Urinary bladder (tissue), 4 donors: ENCODE measurements around the gene AKR1A1. TPM values are rescaled to one million over a fixed set of nuclear protein-coding genes. Genes with fewer than 3 reads are reported as not detected.
A peak's percentile ranks its signal among the peaks of the same experiment; 100 is the strongest.
"Not testable (repeated sequence)": the region's sequence is repeated elsewhere in the genome, so short reads cannot be mapped to it uniquely, and the experiment has no call there.

Experiments
- DNase-seq: peaks from one replicate; pipeline ENCODE4 v3.0.0-alpha.2; 2015; ENCODE audit errors: extremely low spot score
- H3K27ac ChIP-seq: one replicate; pipeline ENCODE4 v1.5.1; 2013; ENCODE audit warnings: low read depth, mild to moderate bottlenecking, moderate library complexity
- H3K36me3 ChIP-seq: one replicate; pipeline ENCODE4 v1.6.1; 2013; ENCODE audit warnings: mild to moderate bottlenecking, moderate library complexity; ENCODE audit not compliant: insufficient read depth
- H3K4me1 ChIP-seq: one replicate; pipeline ENCODE4 v1.6.1; 2013; ENCODE audit warnings: mild to moderate bottlenecking, moderate library complexity; ENCODE audit not compliant: insufficient read depth
- H3K4me3 ChIP-seq: one replicate; pipeline ENCODE4 v1.5.1; 2013; ENCODE audit warnings: low read depth, low read length
- WGBS: extraction: QIAGEN DNeasy Blood & Tissue Kit; methylation state at CpG from one replicate; pipeline ENCODE4 v1.1.7; 2013; 5-methylcytosine and 5-hydroxymethylcytosine counted together
- polyA plus RNA-seq: library from polyadenylated mRNA; stranded (reverse); fragments of 200-250 nt; gene quantifications from one replicate; pipeline ENCODE4 v1.2.3, GENCODE V29; 2013
- total RNA-seq: library from RNA; depleted of rRNA; stranded (reverse); fragments of >200 nt; gene quantifications from one replicate; pipeline ENCODE4 v1.2.3, GENCODE V29; 2014
- donor health status: healthy with polysubstance abuse.
- donor health status: healthy.

AKR1A1 gene
- total and polyA plus RNA-seq, 2 donors: 76.1 to 101 TPM

- Histone ChIP-seq H3K27ac (no peak overlapping the region), H3K4me3 (no peak overlapping the region), H3K36me3 (no peaks in the 10 kb centered on the region), H3K4me1 (peaks cover 2% of the 10 kb centered on the region)
- DNase-seq: no peak
- WGBS: 76% methylated on average over 4 of the region's 4 CpGs
These were observed 34.2 kb upstream of the AKR1A1 start for GRCh38 chr1:45516465-45516864.

- H3K4me1 ChIP-seq, H3K36me3 ChIP-seq, H3K27ac ChIP-seq, DNase-seq, H3K4me3 ChIP-seq: not testable (repeated sequence)
- WGBS: 84% methylated on average over 4 of the region's 4 CpGs
These were observed 32.3 kb upstream of the AKR1A1 start for GRCh38 chr1:45518366-45518765.

- Histone ChIP-seq H3K4me3 (no peak overlapping the region), H3K4me1 (peaks cover 2% of the 10 kb centered on the region), H3K36me3 (no peaks in the 10 kb centered on the region), H3K27ac (no peak overlapping the region)
- WGBS: 8% methylated on average over 1 of the region's 1 CpG
- no peak for DNase-seq
These were observed 31.7 kb upstream of the AKR1A1 start for GRCh38 chr1:45518910-45519309.

GRCh38 chr1:45519774-45520173, 30.9 kb upstream of the AKR1A1 start:
- not testable (repeated sequence) for H3K4me1 ChIP-seq, H3K4me3 ChIP-seq, DNase-seq, H3K36me3 ChIP-seq, H3K27ac ChIP-seq
- 88% methylated on average over 16 of the region's 16 CpGs for WGBS

- peak; percentile 94 for DNase-seq
- Histone ChIP-seq H3K27ac (peak within 1 kb of the TSS; percentile 87), H3K4me3 (peak within 1 kb of the TSS; percentile 86), H3K4me1 (peaks cover 2% of the 10 kb centered on the region), H3K36me3 (no peaks in the 10 kb centered on the region)
- WGBS: under 1% methylated on average over 72 of the region's 72 CpGs
These were observed 29.0 kb upstream of the AKR1A1 start, which contains the start of gene PRDX1 for GRCh38 chr1:45521413-45522323. Gene PRDX1 (minus strand): TSS chr1:45521884. CDS start chr1:45519043, 2,841 bp downstream.

GRCh38 chr1:45522324-45523104, 28.1 kb upstream of the AKR1A1 start:
- WGBS: 79% methylated on average over 21 of the region's 21 CpGs
- DNase-seq: no peak
- peak overlapping the region; percentile 86 for H3K4me3 ChIP-seq

GRCh38 chr1:45523516-45523915, 27.1 kb upstream of the AKR1A1 start:
- not testable (repeated sequence) for DNase-seq, H3K4me1 ChIP-seq, H3K4me3 ChIP-seq, H3K36me3 ChIP-seq, H3K27ac ChIP-seq
- WGBS: 66% methylated on average over 2 of the region's 2 CpGs

More at GRCh38 chr1:45522324-45523104, 28.1 kb upstream of the AKR1A1 start:
- H3K27ac ChIP-seq: peak overlapping the region; percentile 87
- H3K4me1 ChIP-seq: peaks cover 2% of the 10 kb centered on the region
- H3K36me3 ChIP-seq: no peaks in the 10 kb centered on the region

GRCh38 chr1:45523975-45524374, 26.7 kb upstream of the AKR1A1 start:
- H3K4me3 ChIP-seq, H3K36me3 ChIP-seq, H3K4me1 ChIP-seq, DNase-seq, H3K27ac ChIP-seq: not testable (repeated sequence)
- WGBS: 77% methylated on average over 10 of the region's 10 CpGs

GRCh38 chr1:45526135-45526644, 24.4 kb upstream of the AKR1A1 start:
- WGBS: 93% methylated on average over 1 of the region's 1 CpG
- Histone ChIP-seq H3K4me3 (no peak overlapping the region), H3K36me3 (no peaks in the 10 kb centered on the region), H3K4me1 (no peaks in the 10 kb centered on the region), H3K27ac (no peak overlapping the region)
- DNase-seq: no peak

GRCh38 chr1:45530632-45531135, 19.9 kb upstream of the AKR1A1 start:
- no peak overlapping the region for H3K27ac ChIP-seq
- H3K4me1 ChIP-seq: no peaks in the 10 kb centered on the region
- DNase-seq: no peak
- no peak overlapping the region for H3K4me3 ChIP-seq
- H3K36me3 ChIP-seq: no peaks in the 10 kb centered on the region
- WGBS: 95% methylated on average over 11 of the region's 11 CpGs

GRCh38 chr1:45531873-45532272, 18.8 kb upstream of the AKR1A1 start:
- no peak for DNase-seq
- Histone ChIP-seq H3K4me1 (no peaks in the 10 kb centered on the region), H3K27ac (no peak overlapping the region), H3K4me3 (no peak overlapping the region), H3K36me3 (no peaks in the 10 kb centered on the region)
- WGBS: 86% methylated on average over 5 of the region's 5 CpGs

- Histone ChIP-seq H3K27ac (no peak overlapping the region), H3K4me1 (no peaks in the 10 kb centered on the region), H3K4me3 (no peak overlapping the region), H3K36me3 (no peaks in the 10 kb centered on the region)
- WGBS: 69% methylated on average over 6 of the region's 6 CpGs
- DNase-seq: no peak
These were observed 14.4 kb upstream of the AKR1A1 start for GRCh38 chr1:45535988-45536766.

- no peaks in the 10 kb centered on the region for H3K4me1 ChIP-seq
- 48% methylated on average over 4 of the region's 4 CpGs for WGBS
- no peak overlapping the region for H3K27ac ChIP-seq
- H3K36me3 ChIP-seq: no peaks in the 10 kb centered on the region
- DNase-seq: no peak
- no peak overlapping the region for H3K4me3 ChIP-seq
These were observed 13.7 kb upstream of the AKR1A1 start for GRCh38 chr1:45536886-45537285.
